ENCODE data around the gene ABCA4.

The ABCA4 gene

GRCh38 chr1:94144836-94145235 is 23.9 kb upstream of the ABCA4 start:
- FAIRE-seq (no peak), DNase-seq (ENCODE audit: insufficient read length, low spot score) (no peak)
- TF ChIP-seq SPI1 (IDR thresholded peaks at IDR 0.05; ENCODE audit: low read depth, low read length) (no peak), TAF1 (IDR thresholded peaks at IDR 0.05; ENCODE audit: low read depth, low read length) (no peak), POLR2A (IDR thresholded peaks at IDR 0.05; ENCODE audit: low read depth, low read length) (no peak), PAX5 (IDR thresholded peaks at IDR 0.05; ENCODE audit: insufficient read depth, low read length, severe bottlenecking) (no peak), POLR2AphosphoS5 (IDR thresholded peaks at IDR 0.05; ENCODE audit: low read depth, low read length) (no peak), POU2F2 (IDR thresholded peaks at IDR 0.05; ENCODE audit: low read depth, low read length) (no peak)

DNA sequence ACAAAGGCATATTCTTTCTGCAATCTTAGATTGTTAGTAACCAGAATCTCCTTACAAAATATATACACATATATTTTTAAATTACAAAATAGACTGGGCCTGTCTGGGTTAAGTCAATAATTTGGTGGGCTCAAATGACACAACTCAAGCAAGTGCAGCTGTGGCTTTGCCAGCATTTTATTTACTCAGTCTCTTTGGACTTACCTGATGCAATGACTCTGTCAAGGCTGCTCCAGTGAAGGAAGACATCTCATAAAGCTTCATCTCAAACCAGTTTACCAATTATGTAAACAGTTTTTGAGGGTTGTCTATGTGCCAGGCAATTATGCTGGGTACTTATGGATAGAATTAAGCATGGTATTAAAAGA is 22.8 kb upstream of the ABCA4 start:
- no peak for DNase-seq (ENCODE audit: insufficient read length, low spot score)
- no peak for FAIRE-seq
- TF ChIP-seq TAF1 (IDR thresholded peaks at IDR 0.05; ENCODE audit: low read depth, low read length) (no peak), POLR2AphosphoS5 (IDR thresholded peaks at IDR 0.05; ENCODE audit: low read depth, low read length) (no peak), SPI1 (IDR thresholded peaks at IDR 0.05; ENCODE audit: low read depth, low read length) (no peak), POU2F2 (IDR thresholded peaks at IDR 0.05; ENCODE audit: low read depth, low read length) (no peak), PAX5 (IDR thresholded peaks at IDR 0.05; ENCODE audit: insufficient read depth, low read length, severe bottlenecking) (no peak), POLR2A (IDR thresholded peaks at IDR 0.05; ENCODE audit: low read depth, low read length) (no peak)

DNA sequence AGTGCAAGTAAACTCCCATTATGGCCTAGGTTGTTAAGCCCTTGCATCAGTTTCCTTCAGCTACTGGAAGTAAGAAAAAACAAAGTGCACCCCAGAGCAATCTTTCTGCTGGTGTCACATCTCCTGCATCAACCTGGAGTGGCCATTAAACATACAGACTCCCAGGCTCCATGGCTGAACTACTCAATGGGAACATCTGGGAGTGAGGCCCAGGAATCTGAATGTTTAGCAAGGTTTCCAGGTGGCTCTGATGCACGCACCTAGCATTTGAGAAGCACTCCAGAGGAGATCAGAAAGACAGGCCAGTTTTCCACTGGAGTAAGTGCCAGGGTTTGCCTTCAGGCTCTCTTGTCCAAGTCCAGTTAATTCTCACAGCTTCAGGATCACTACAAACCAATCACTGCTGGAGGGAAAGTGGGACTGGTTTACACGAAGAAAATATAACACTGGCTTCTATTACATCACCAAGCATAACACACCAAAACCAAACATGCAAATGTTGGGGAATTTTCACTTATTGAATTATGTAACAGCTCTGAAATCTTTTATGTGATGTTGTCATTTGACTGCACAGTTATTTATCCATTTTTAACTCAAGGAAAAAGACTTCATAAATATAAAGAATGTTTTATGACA is 22.3 kb upstream of the ABCA4 start:
- DNase-seq (ENCODE audit: insufficient read length, low spot score) (no peak), FAIRE-seq (no peak)
- TF ChIP-seq POU2F2 (IDR thresholded peaks at IDR 0.05; ENCODE audit: low read depth, low read length) (no peak), POLR2A (IDR thresholded peaks at IDR 0.05; ENCODE audit: low read depth, low read length) (no peak), PAX5 (IDR thresholded peaks at IDR 0.05; ENCODE audit: insufficient read depth, low read length, severe bottlenecking) (no peak), POLR2AphosphoS5 (IDR thresholded peaks at IDR 0.05; ENCODE audit: low read depth, low read length) (no peak), SPI1 (IDR thresholded peaks at IDR 0.05; ENCODE audit: low read depth, low read length) (no peak), TAF1 (IDR thresholded peaks at IDR 0.05; ENCODE audit: low read depth, low read length) (no peak)

GRCh38 chr1:94142583-94142982 is 21.6 kb upstream of the ABCA4 start:
- DNase-seq (ENCODE audit: insufficient read length, low spot score) (no peak), FAIRE-seq (no peak)
- TF ChIP-seq PAX5 (IDR thresholded peaks at IDR 0.05; ENCODE audit: insufficient read depth, low read length, severe bottlenecking) (no peak), SPI1 (IDR thresholded peaks at IDR 0.05; ENCODE audit: low read depth, low read length) (no peak), POLR2AphosphoS5 (IDR thresholded peaks at IDR 0.05; ENCODE audit: low read depth, low read length) (no peak), POLR2A (IDR thresholded peaks at IDR 0.05; ENCODE audit: low read depth, low read length) (no peak), TAF1 (IDR thresholded peaks at IDR 0.05; ENCODE audit: low read depth, low read length) (no peak), POU2F2 (IDR thresholded peaks at IDR 0.05; ENCODE audit: low read depth, low read length) (no peak)

- FAIRE-seq (no peak), DNase-seq (ENCODE audit: insufficient read length, low spot score) (no peak)
- no peak for TF ChIP-seq PAX5 (IDR thresholded peaks at IDR 0.05; ENCODE audit: insufficient read depth, low read length, severe bottlenecking)
- TF ChIP-seq SPI1 (IDR thresholded peaks at IDR 0.05; ENCODE audit: low read depth, low read length): no peak
- TF ChIP-seq TAF1 (IDR thresholded peaks at IDR 0.05; ENCODE audit: low read depth, low read length): no peak
- no peak for TF ChIP-seq POLR2A (IDR thresholded peaks at IDR 0.05; ENCODE audit: low read depth, low read length)
- TF ChIP-seq POLR2AphosphoS5 (IDR thresholded peaks at IDR 0.05; ENCODE audit: low read depth, low read length): no peak
- no peak for TF ChIP-seq POU2F2 (IDR thresholded peaks at IDR 0.05; ENCODE audit: low read depth, low read length)
These were observed 21.1 kb upstream of the ABCA4 start for GRCh38 chr1:94142022-94142421.

- FAIRE-seq: no peak
- TF ChIP-seq POU2F2 (IDR thresholded peaks at IDR 0.05; ENCODE audit: low read depth, low read length): no peak
- TF ChIP-seq SPI1 (IDR thresholded peaks at IDR 0.05; ENCODE audit: low read depth, low read length): no peak
- no peak for TF ChIP-seq PAX5 (IDR thresholded peaks at IDR 0.05; ENCODE audit: insufficient read depth, low read length, severe bottlenecking)
- no peak for TF ChIP-seq TAF1 (IDR thresholded peaks at IDR 0.05; ENCODE audit: low read depth, low read length)
- TF ChIP-seq POLR2AphosphoS5 (IDR thresholded peaks at IDR 0.05; ENCODE audit: low read depth, low read length): no peak
- no peak for TF ChIP-seq POLR2A (IDR thresholded peaks at IDR 0.05; ENCODE audit: low read depth, low read length)
- DNase-seq (ENCODE audit: insufficient read length, low spot score): no peak
These were observed 11.2 kb upstream of the ABCA4 start for GRCh38 chr1:94132111-94132510.

GRCh38 chr1:94130851-94131595 is 10.1 kb upstream of the ABCA4 start:
- no peak for FAIRE-seq
- TF ChIP-seq POLR2A (IDR thresholded peaks at IDR 0.05; ENCODE audit: low read depth, low read length) (no peak), PAX5 (IDR thresholded peaks at IDR 0.05; ENCODE audit: insufficient read depth, low read length, severe bottlenecking) (no peak), TAF1 (IDR thresholded peaks at IDR 0.05; ENCODE audit: low read depth, low read length) (no peak), POLR2AphosphoS5 (IDR thresholded peaks at IDR 0.05; ENCODE audit: low read depth, low read length) (no peak), POU2F2 (IDR thresholded peaks at IDR 0.05; ENCODE audit: low read depth, low read length) (no peak)
- DNase-seq (ENCODE audit: insufficient read length, low spot score): no peak

DNA sequence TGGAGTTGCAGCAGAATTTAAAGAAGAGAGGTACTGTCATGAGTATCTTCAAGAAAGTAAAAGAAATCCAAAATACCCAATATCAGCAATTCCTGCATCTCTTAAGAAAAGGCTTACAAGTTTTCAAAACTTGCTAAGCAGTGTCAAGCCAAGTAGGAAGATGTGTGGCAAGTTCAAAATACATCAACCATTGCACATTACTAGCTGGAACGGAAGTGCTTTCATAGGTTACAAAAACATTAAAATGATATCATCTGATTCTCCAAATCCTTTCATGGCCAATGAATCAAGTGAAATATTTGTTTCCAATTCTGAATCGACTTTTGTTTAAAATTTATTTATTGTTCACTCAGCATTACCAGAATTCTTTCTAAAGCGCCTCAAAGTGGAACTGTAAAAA is 5.7 kb upstream of the ABCA4 start:
- DNase-seq (ENCODE audit: insufficient read length, low spot score) (no peak), FAIRE-seq (no peak)
- no peak for TF ChIP-seq POLR2A (IDR thresholded peaks at IDR 0.05; ENCODE audit: low read depth, low read length)
- no peak for TF ChIP-seq PAX5 (IDR thresholded peaks at IDR 0.05; ENCODE audit: insufficient read depth, low read length, severe bottlenecking)
- TF ChIP-seq POU2F2 (IDR thresholded peaks at IDR 0.05; ENCODE audit: low read depth, low read length): no peak
- no peak for TF ChIP-seq POLR2AphosphoS5 (IDR thresholded peaks at IDR 0.05; ENCODE audit: low read depth, low read length)
- no peak for TF ChIP-seq TAF1 (IDR thresholded peaks at IDR 0.05; ENCODE audit: low read depth, low read length)
- no peak for TF ChIP-seq SPI1 (IDR thresholded peaks at IDR 0.05; ENCODE audit: low read depth, low read length)

Data from GM12891 (cell line).